DMS 273 (cell line): Measurements from ENCODE around the gene MRPL14.

Experiments
- DNase-seq: peaks from one replicate; lab custom pipeline; 2025; ENCODE audit not compliant: unreplicated experiment; lab: John Stamatoyannopoulos, UW

The MRPL14 gene

GRCh38 chr6:44127186-44128019, at the start of gene MRPL14, which contains the start of gene TMEM63B:
Gene MRPL14 (minus strand): TSS chr6:44127452. CDS start chr6:44116611, 10,841 bp downstream.
Gene TMEM63B (plus strand): TSS chr6:44127554. CDS start chr6:44134585, 7,031 bp downstream.
- DNase-seq, result peak; percentile 96

GRCh38 chr6:44176130-44176761, 49.0 kb upstream of the MRPL14 start:
- no peak for DNase-seq

- peak; percentile 91 for DNase-seq
Measured at GRCh38 chr6:44172731-44173500, 45.7 kb upstream of the MRPL14 start.

GRCh38 chr6:44171899-44172546, 44.8 kb upstream of the MRPL14 start:
- no peak for DNase-seq

GRCh38 chr6:44169886-44170570, 42.8 kb upstream of the MRPL14 start:
- DNase-seq, result no peak

- DNase-seq, result no peak
Measured at GRCh38 chr6:44169154-44169553, 41.9 kb upstream of the MRPL14 start.

- no peak for DNase-seq
Measured at GRCh38 chr6:44167567-44167966, 40.3 kb upstream of the MRPL14 start.

GRCh38 chr6:44166591-44167184, 39.4 kb upstream of the MRPL14 start:
- DNase-seq, result no peak

- DNase-seq, result no peak
Measured at GRCh38 chr6:44166116-44166515, 38.9 kb upstream of the MRPL14 start.

GRCh38 chr6:44162876-44163625, 35.8 kb upstream of the MRPL14 start:
- no peak for DNase-seq

GRCh38 chr6:44161997-44162338, 34.7 kb upstream of the MRPL14 start:
- peak; percentile 23 for DNase-seq

- no peak for DNase-seq
Measured at GRCh38 chr6:44158770-44159228, 31.5 kb upstream of the MRPL14 start, which contains the start of gene CAPN11. Gene CAPN11 (plus strand): TSS chr6:44158820. CDS start chr6:44158849, 29 bp downstream.

GRCh38 chr6:44157152-44157521, 29.9 kb upstream of the MRPL14 start:
- no peak for DNase-seq

- no peak for DNase-seq
Measured at GRCh38 chr6:44156494-44157151, 29.4 kb upstream of the MRPL14 start.

GRCh38 chr6:44154067-44154466, 26.8 kb upstream of the MRPL14 start:
- DNase-seq, result no peak

GRCh38 chr6:44152533-44152932, 25.3 kb upstream of the MRPL14 start:
- no peak for DNase-seq

GRCh38 chr6:44152109-44152461, 24.8 kb upstream of the MRPL14 start:
- no peak for DNase-seq

GRCh38 chr6:44151348-44152108, 24.3 kb upstream of the MRPL14 start:
- DNase-seq, result peak; percentile 72
